ENCODE measurements around the gene ZEB2. TPM values are rescaled to one million over a fixed set of nuclear protein-coding genes. Genes with fewer than 3 reads are reported as not detected.

ZEB2 gene
- total and polyA plus RNA-seq, 2 of the 8 experiments (the other 6 are each of a cell fraction or from before 2014, with no cell fraction given), result 0.38 TPM; not detected in 1

GRCh38 chr2:144382849-144383248 is 137.1 kb downstream of the ZEB2 start:
- Histone ChIP-seq H4K5ac (ENCODE audit: insufficient read length, low read depth, low read length) (no peak overlapping the region), H3K36me3 (ENCODE audit: control insufficient read depth in 2 of 4, insufficient read depth in 4 of 4, low read length in 3 of 4) (no peaks in the 10 kb centered on the region), H4K8ac (ENCODE audit: extremely low read depth, insufficient read depth, low read length) (no peak overlapping the region), H2BK15ac (ENCODE audit: low read length) (no peak overlapping the region), H2BK5ac (ENCODE audit: low read depth, low read length) (no peak overlapping the region), H3K23me2 (ENCODE audit: low read depth, low read length) (no peaks in the 10 kb centered on the region), H3K4me2 (ENCODE audit: insufficient read depth in 1 of 2, low read depth in 2 of 2, low read length in 2 of 2) (no peak overlapping the region), H3K79me2 (ENCODE audit: control insufficient read depth in 1 of 2, insufficient read depth in 2 of 2, low read length in 2 of 2) (no peaks in the 10 kb centered on the region), H4K20me1 (replicated peaks in 1 of 2; ENCODE audit: control insufficient read depth in 1 of 2, insufficient read depth in 2 of 2, low read length in 2 of 2) (no peaks in the 10 kb centered on the region), H2AK5ac (ENCODE audit: low read depth, low read length) (no peak overlapping the region), H4K91ac (replicated peaks; ENCODE audit: insufficient read length, low read length) (no peak overlapping the region), H3K18ac (ENCODE audit: extremely low read depth, low read length) (no peak overlapping the region), H2BK12ac (ENCODE audit: low read depth, low read length) (no peak overlapping the region), H3K9me3 (ENCODE audit: insufficient read depth in 2 of 2, low read depth in 1 of 2, low read length in 1 of 2) (peaks cover 0 to 3% of the 10 kb centered on the region in 2 experiments; a peak in 1 of 4 replicates), H3K4me3 (ENCODE audit: extremely low read depth in 1 of 4, insufficient read depth in 2 of 4, low read depth in 3 of 4, low read length in 4 of 4) (no peak overlapping the region), H2BK120ac (replicated peaks; ENCODE audit: low read depth, low read length) (no peak overlapping the region), H3K4ac (replicated peaks; ENCODE audit: insufficient read length, low read depth, low read length) (no peak overlapping the region), H3K27ac (ENCODE audit: low read depth, low read length) (no peak overlapping the region), H3K27me3 (replicated peaks in 1 of 4; ENCODE audit: control insufficient read depth in 3 of 4, extremely low read depth in 1 of 4, insufficient read depth in 3 of 4, low read length in 3 of 4) (no peaks in the 10 kb centered on the region), H3K9ac (replicated peaks in 1 of 4; ENCODE audit: extremely low read depth in 1 of 4, low read depth in 3 of 4, low read length in 3 of 4) (no peak overlapping the region), H3K14ac (ENCODE audit: insufficient read length) (no peak overlapping the region), H3K4me1 (replicated peaks in 1 of 4; ENCODE audit: control insufficient read depth in 3 of 4, insufficient read depth in 4 of 4, low read length in 3 of 4) (no peaks in the 10 kb centered on the region), H3K23ac (ENCODE audit: insufficient read length) (no peak overlapping the region), H3K56ac (replicated peaks; ENCODE audit: insufficient read length, low read depth, low read length) (no peak overlapping the region), H3K79me1 (ENCODE audit: low read depth, low read length) (no peaks in the 10 kb centered on the region), H2AFZ (ENCODE audit: low read length) (0 out of 2 replicates have a peak overlapping the region, but pooled peaks have one; percentile 6), H2BK20ac (ENCODE audit: low read length) (no peak overlapping the region)
- FAIRE-seq (no peak), DNase-seq (ENCODE audit: low read depth in 1 of 2, low spot score in 2 of 2) (no peak)
- ChIA-PET POLR2A (ENCODE audit: partially characterized antibody) (no interaction called here), CTCF (ENCODE audit: partially characterized antibody) (no interaction called here)
- 93% methylated on average over 2 of the region's 2 CpGs; no CpG with 5 or more reads in 1 of the 2 experiments for WGBS, 2 experiments (ENCODE audit: extremely low coverage in 1 of 2, insufficient coverage in 1 of 2, insufficient read length in 1 of 2, insufficient replicate concordance in 2 of 2, low coverage in 1 of 2, low lambda C conversion rate in 2 of 2, missing lambda C conversion rate in 1 of 2)
- no peak for TF ChIP-seq RXRA (IDR thresholded peaks at IDR 0.05; ENCODE audit: insufficient read depth, low read depth, low read length)
- no peak for TF ChIP-seq JUND (IDR thresholded peaks at IDR 0.05; ENCODE audit: low read length)
- TF ChIP-seq CBX8 (IDR thresholded peaks at IDR 0.05; ENCODE audit: borderline replicate concordance, low read depth, low read length), result no peak
- no peak for TF ChIP-seq USF2 (IDR thresholded peaks at IDR 0.05; ENCODE audit: low read length)
- no peak for TF ChIP-seq EP300 (IDR thresholded peaks at IDR 0.05; ENCODE audit: borderline replicate concordance in 1 of 2, low read depth in 2 of 2, low read length in 2 of 2)
- no peak for TF ChIP-seq RBBP5 (IDR thresholded peaks at IDR 0.05; ENCODE audit: borderline replicate concordance, low read depth, low read length)
- TF ChIP-seq ATF3 (IDR thresholded peaks at IDR 0.05; ENCODE audit: insufficient read depth, low read depth, low read length), result no peak
- no peak for TF ChIP-seq SAP30 (IDR thresholded peaks at IDR 0.05; ENCODE audit: insufficient read depth, insufficient replicate concordance, low read length)
- no peak for TF ChIP-seq KDM4A (IDR thresholded peaks at IDR 0.05; ENCODE audit: low read depth, low read length, severe bottlenecking)
- no peak for TF ChIP-seq CEBPB (IDR thresholded peaks at IDR 0.05; ENCODE audit: low read depth, low read length)
- TF ChIP-seq MAX (IDR thresholded peaks at IDR 0.05), result no peak
